GM21576 (cell line): ENCODE data around the gene ZNF785.
A peak's percentile ranks its signal among the peaks of the same experiment; 100 is the strongest.
"Not testable (repeated sequence)": the region's sequence is repeated elsewhere in the genome, so short reads cannot be mapped to it uniquely, and the experiment has no call there.

Source experiments
- ATAC-seq: cut with Tn5 transposase; IDR thresholded peaks from one replicate; pipeline ENCODE4 v1.9.1; 2021; ENCODE audit warnings: mild to moderate bottlenecking, moderate library complexity; ENCODE audit not compliant: unreplicated experiment

The ZNF785 gene

GRCh38 chr16:30603945-30604315 is 18.4 kb upstream of the ZNF785 start:
- ATAC-seq, result no peak

GRCh38 chr16:30602616-30603277 is 17.2 kb upstream of the ZNF785 start:
- ATAC-seq, result no peak

- ATAC-seq, result no peak
These were observed 16.5 kb upstream of the ZNF785 start for GRCh38 chr16:30601966-30602365.

- ATAC-seq, result no peak
These were observed 15.4 kb upstream of the ZNF785 start for GRCh38 chr16:30600929-30601328.

GRCh38 chr16:30600215-30600614 is 14.7 kb upstream of the ZNF785 start:
- no peak for ATAC-seq

GRCh38 chr16:30592871-30593270 is 7.4 kb upstream of the ZNF785 start:
- no peak for ATAC-seq

GRCh38 chr16:30590869-30591268 is 5.4 kb upstream of the ZNF785 start:
- ATAC-seq, result not testable (repeated sequence)

- not testable (repeated sequence) for ATAC-seq
These were observed 4.1 kb upstream of the ZNF785 start for GRCh38 chr16:30589582-30589981.

GRCh38 chr16:30588651-30589050 is 3.2 kb upstream of the ZNF785 start:
- no peak for ATAC-seq

- ATAC-seq, result peak; percentile 19
These were observed 486 bp downstream of the ZNF785 start for GRCh38 chr16:30585022-30585399.

GRCh38 chr16:30582611-30583340 is 2.7 kb downstream of the ZNF785 start:
- no peak for ATAC-seq

GRCh38 chr16:30581457-30581856 is 4.0 kb downstream of the ZNF785 start:
- no peak for ATAC-seq

GRCh38 chr16:30574678-30575077 is 10.8 kb downstream of the ZNF785 start:
- no peak for ATAC-seq

- ATAC-seq, result peak; percentile 63
These were observed 13.8 kb downstream of the ZNF785 start, which contains the start of gene ZNF688 for GRCh38 chr16:30571445-30572322. ZNF688 (minus strand) TSS chr16:30571714; CDS start chr16:30571629, 85 bp downstream.

- ATAC-seq, result peak; percentile 2
These were observed 14.7 kb downstream of the ZNF785 start for GRCh38 chr16:30570636-30571444.

GRCh38 chr16:30569746-30570635 is 15.5 kb downstream of the ZNF785 start:
- no peak for ATAC-seq

- no peak for ATAC-seq
These were observed 16.2 kb downstream of the ZNF785 start for GRCh38 chr16:30569281-30569680.

GRCh38 chr16:30567991-30568638 is 17.4 kb downstream of the ZNF785 start:
- no peak for ATAC-seq
